ENCODE measurements around the gene ADGRE2. TPM values are rescaled to one million over a fixed set of nuclear protein-coding genes. Genes with fewer than 3 reads are reported as not detected.
"Not testable (repeated sequence)": the region's sequence is repeated elsewhere in the genome, so short reads cannot be mapped to it uniquely, and the experiment has no call there.

The ADGRE2 gene
- total and polyA plus RNA-seq, 2 experiments from 2014 or later: 2.4 TPM

- TF ChIP-seq REST (IDR thresholded peaks at IDR 0.05; ENCODE audit: unreplicated experiment): no peak
- no peak for TF ChIP-seq EZH2 (IDR thresholded peaks at IDR 0.05; ENCODE audit: low read depth, unreplicated experiment)
- no peak for TF ChIP-seq NANOG (IDR thresholded peaks at IDR 0.05; ENCODE audit: borderline replicate concordance)
Measured at GRCh38 chr19:14767466-14767971, 10.8 kb downstream of the ADGRE2 start (continued).

- not testable (repeated sequence) for H3K9me2 ChIP-seq (ENCODE audit: insufficient read depth); H3F3A ChIP-seq (replicated peaks; ENCODE audit: low read depth); H3K27me3 ChIP-seq (ENCODE audit: insufficient read depth); DNase-seq (ENCODE audit: low spot score); H3K4me3 Mint-ChIP-seq; H3K27ac Mint-ChIP-seq; H4K20me1 ChIP-seq (replicated peaks; ENCODE audit: insufficient read depth); H2AFZ ChIP-seq; H3K27ac ChIP-seq (ENCODE audit: low read depth); H3K4me3 ChIP-seq; ATAC-seq; H3K79me2 ChIP-seq (replicated peaks; ENCODE audit: insufficient read depth); H3K4me1 Mint-ChIP-seq; H3K36me3 ChIP-seq (ENCODE audit: insufficient read depth); H3K4me2 ChIP-seq; H3K4me1 ChIP-seq (ENCODE audit: insufficient read depth)
- peaks cover 10% of the 10 kb centered on the region for H3K27me3 Mint-ChIP-seq (ENCODE audit: insufficient read depth, low read depth, poor library complexity)
- H3K9me3 Mint-ChIP-seq: peaks cover 19% of the 10 kb centered on the region
- H3K36me3 Mint-ChIP-seq (ENCODE audit: low read depth): peaks cover 49% of the 10 kb centered on the region
Measured at GRCh38 chr19:14765841-14766240, 12.5 kb downstream of the ADGRE2 start.

GRCh38 chr19:14765403-14765802 is 13.0 kb downstream of the ADGRE2 start:
- H3K27ac Mint-ChIP-seq; H3K9me2 ChIP-seq (ENCODE audit: insufficient read depth); H3K27me3 ChIP-seq (ENCODE audit: insufficient read depth); H3K4me3 Mint-ChIP-seq; H3K27ac ChIP-seq (ENCODE audit: low read depth); H3F3A ChIP-seq (replicated peaks; ENCODE audit: low read depth); H3K4me3 ChIP-seq; H4K20me1 ChIP-seq (replicated peaks; ENCODE audit: insufficient read depth); H3K36me3 ChIP-seq (ENCODE audit: insufficient read depth); DNase-seq (ENCODE audit: low spot score); ATAC-seq; H3K4me2 ChIP-seq; H3K79me2 ChIP-seq (replicated peaks; ENCODE audit: insufficient read depth); H3K4me1 Mint-ChIP-seq; H3K4me1 ChIP-seq (ENCODE audit: insufficient read depth); H2AFZ ChIP-seq: not testable (repeated sequence)
- Mint-ChIP-seq H3K9me3 (peaks cover 21% of the 10 kb centered on the region), H3K27me3 (ENCODE audit: insufficient read depth, low read depth, poor library complexity) (peaks cover 13% of the 10 kb centered on the region), H3K36me3 (ENCODE audit: low read depth) (peaks cover 54% of the 10 kb centered on the region)

- ATAC-seq (no peak), DNase-seq (ENCODE audit: low spot score) (no peak)
- Mint-ChIP-seq H3K27ac (no peak overlapping the region), H3K4me1 (peaks cover 10% of the 10 kb centered on the region), H3K9me3 (peaks cover 28% of the 10 kb centered on the region), H3K4me3 (no peak overlapping the region; the same call in 2 of the 3 replicates), H3K27me3 (ENCODE audit: insufficient read depth, low read depth, poor library complexity) (peaks cover 15% of the 10 kb centered on the region), H3K36me3 (ENCODE audit: low read depth) (peaks cover 52% of the 10 kb centered on the region)
- TF ChIP-seq STAT1 (IDR thresholded peaks at IDR 0.05; ENCODE audit: unreplicated experiment) (no peak), ZNF331 (CRISPR knock-in tag; IDR thresholded peaks at IDR 0.05; ENCODE audit: low read depth) (no peak)
- H2AFZ ChIP-seq: no peak overlapping the region
- no peak overlapping the region for H3K4me2 ChIP-seq
- peaks cover 8% of the 10 kb centered on the region; the same call in 1 of the 2 replicates for H3K4me1 ChIP-seq (ENCODE audit: insufficient read depth)
- H3K36me3 ChIP-seq (ENCODE audit: insufficient read depth): no peaks in the 10 kb centered on the region
- no peaks in the 10 kb centered on the region for H3K27me3 ChIP-seq (ENCODE audit: insufficient read depth)
- H3K27ac ChIP-seq (ENCODE audit: low read depth): no peak overlapping the region
- H3K79me2 ChIP-seq (replicated peaks; ENCODE audit: insufficient read depth): no peaks in the 10 kb centered on the region
- no peak overlapping the region for H3K4me3 ChIP-seq
- H4K20me1 ChIP-seq (replicated peaks; ENCODE audit: insufficient read depth): no peaks in the 10 kb centered on the region
- no peaks in the 10 kb centered on the region for H3F3A ChIP-seq (replicated peaks; ENCODE audit: low read depth)
- H3K9me2 ChIP-seq (ENCODE audit: insufficient read depth): no peaks in the 10 kb centered on the region; the same call in 1 of the 2 replicates
Measured at GRCh38 chr19:14764401-14764800, 14.0 kb downstream of the ADGRE2 start.

Data from GM23338 (cell line).